Prostate gland (tissue), 2 donors: ENCODE measurements around the gene PTGIR. TPM values are rescaled to one million over a fixed set of nuclear protein-coding genes. Genes with fewer than 3 reads are reported as not detected.

Experiments used
- DNase-seq: peaks from one replicate; pipeline ENCODE4 v3.0.0-alpha.2; 2019; ENCODE audit warnings: low spot score
- H3K27ac ChIP-seq, 2 donors: fragments of 200-600 bp; sonication (generic); 2 replicates each; pipeline ENCODE4 v1.5.1; 2017 to 2019
- H3K27me3 ChIP-seq: fragments of 200-600 bp; sonication (generic); replicated peaks from 2 replicates; pipeline ENCODE4 v1.5.1; 2019; ENCODE audit not compliant: insufficient read depth
- H3K36me3 ChIP-seq, 2 donors: fragments of 200-600 bp; sonication (generic); 1 replicate in 1 of 2; 2 replicates in 1 of 2; pipeline versions ENCODE4 v1.5.1 to v1.8.1; 2017 to 2019
- H3K4me1 ChIP-seq: fragments of 200-600 bp; sonication (generic); replicated peaks from 2 replicates; pipeline ENCODE4 v1.5.1; 2019
- H3K4me3 ChIP-seq, 2 donors: fragments of 200-600 bp; sonication (generic); 2 replicates each; pipeline ENCODE4 v1.5.1; 2017 to 2019
- H3K9me3 ChIP-seq: fragments of 200-600 bp; sonication (generic); 2 replicates; pipeline ENCODE4 v1.5.1; 2017
- POLR2A ChIP-seq: fragments of 450-650 bp; IDR thresholded peaks from one replicate; pipeline ENCODE4 v1.6.1; 2016; ENCODE audit warnings: antibody characterized with exemption, mild to moderate bottlenecking
- POLR2AphosphoS5 ChIP-seq: sonication (generic); formaldehyde crosslinking; IDR thresholded peaks from one replicate; pipeline ENCODE4 v1.6.1; 2017; ENCODE audit warnings: antibody characterized with exemption
- WGBS: methylation state at CpG from one replicate; pipeline ENCODE4 v1.1.5; 2018; 5-methylcytosine and 5-hydroxymethylcytosine counted together
- intact Hi-C: fragments of 100-400 bp; cut with DNase I; formaldehyde crosslinking; loops from one replicate; pipeline ENCODE4 v1.14.2; 2022
- total RNA-seq, 2 donors: library from RNA; depleted of rRNA; stranded (reverse); fragments of >200 nt; gene quantifications; one replicate each; pipeline ENCODE4 v1.1.0, GENCODE V29; 2016
- TF ChIP-seq, protein P1 (sequence below), 4 experiments: fragments of 200-600 bp in 2 of 4; fragments of 450-650 bp in 2 of 4; sonication (generic) in 2 of 4; IDR thresholded peaks; 1 replicate in 3 of 4; 2 replicates in 1 of 4; pipeline ENCODE4 v1.5.1; 2016 to 2019; ENCODE audit warnings: antibody characterized with exemption in 4 of 4, mild to moderate bottlenecking in 2 of 4, moderate library complexity in 2 of 4

The PTGIR gene
- total RNA-seq, 2 donors from 2014 or later, result 2.2 TPM; not detected in 1

DNA sequence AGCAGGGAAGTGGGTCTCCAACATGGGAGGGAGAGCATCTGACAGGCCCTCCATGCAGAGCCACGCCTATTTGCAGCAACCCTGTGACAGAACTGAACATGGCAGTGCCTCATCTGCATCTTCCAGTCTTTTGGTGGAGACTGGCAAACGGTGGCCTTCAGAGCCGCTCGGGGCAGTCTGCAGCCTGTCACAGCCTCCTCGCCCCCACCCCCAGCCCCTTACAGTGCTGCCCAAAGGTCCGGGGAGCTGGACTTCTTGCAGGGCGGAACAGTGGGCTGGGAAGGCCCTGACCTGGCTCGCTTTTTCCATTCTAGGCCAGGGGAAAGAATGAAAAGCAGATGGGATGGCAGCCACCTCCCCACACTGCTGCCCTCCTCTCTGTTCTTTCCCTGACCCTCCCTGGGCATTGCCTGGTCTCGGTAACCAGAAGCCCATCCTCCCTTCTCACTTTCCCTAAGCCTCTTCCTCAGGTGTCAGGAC lies 21.1 kb downstream of the PTGIR start:
- Histone ChIP-seq H3K4me3 (no peak overlapping the region), H3K4me1 (peaks cover 3% of the 10 kb centered on the region), H3K27ac (no peak overlapping the region), H3K27me3 (no peaks in the 10 kb centered on the region), H3K9me3 (no peaks in the 10 kb centered on the region), H3K36me3 (peaks cover 10% of the 10 kb centered on the region in 2 donors)
- no peak for DNase-seq
- WGBS, result 81% methylated on average over 9 of the region's 9 CpGs
- TF ChIP-seq POLR2AphosphoS5 (no peak), POLR2A (no peak)
- TF ChIP-seq, protein P1, sequence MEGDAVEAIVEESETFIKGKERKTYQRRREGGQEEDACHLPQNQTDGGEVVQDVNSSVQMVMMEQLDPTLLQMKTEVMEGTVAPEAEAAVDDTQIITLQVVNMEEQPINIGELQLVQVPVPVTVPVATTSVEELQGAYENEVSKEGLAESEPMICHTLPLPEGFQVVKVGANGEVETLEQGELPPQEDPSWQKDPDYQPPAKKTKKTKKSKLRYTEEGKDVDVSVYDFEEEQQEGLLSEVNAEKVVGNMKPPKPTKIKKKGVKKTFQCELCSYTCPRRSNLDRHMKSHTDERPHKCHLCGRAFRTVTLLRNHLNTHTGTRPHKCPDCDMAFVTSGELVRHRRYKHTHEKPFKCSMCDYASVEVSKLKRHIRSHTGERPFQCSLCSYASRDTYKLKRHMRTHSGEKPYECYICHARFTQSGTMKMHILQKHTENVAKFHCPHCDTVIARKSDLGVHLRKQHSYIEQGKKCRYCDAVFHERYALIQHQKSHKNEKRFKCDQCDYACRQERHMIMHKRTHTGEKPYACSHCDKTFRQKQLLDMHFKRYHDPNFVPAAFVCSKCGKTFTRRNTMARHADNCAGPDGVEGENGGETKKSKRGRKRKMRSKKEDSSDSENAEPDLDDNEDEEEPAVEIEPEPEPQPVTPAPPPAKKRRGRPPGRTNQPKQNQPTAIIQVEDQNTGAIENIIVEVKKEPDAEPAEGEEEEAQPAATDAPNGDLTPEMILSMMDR (IDR thresholded peaks at IDR 0.05), result no peak
- intact Hi-C loops, result no loop called here

DNA sequence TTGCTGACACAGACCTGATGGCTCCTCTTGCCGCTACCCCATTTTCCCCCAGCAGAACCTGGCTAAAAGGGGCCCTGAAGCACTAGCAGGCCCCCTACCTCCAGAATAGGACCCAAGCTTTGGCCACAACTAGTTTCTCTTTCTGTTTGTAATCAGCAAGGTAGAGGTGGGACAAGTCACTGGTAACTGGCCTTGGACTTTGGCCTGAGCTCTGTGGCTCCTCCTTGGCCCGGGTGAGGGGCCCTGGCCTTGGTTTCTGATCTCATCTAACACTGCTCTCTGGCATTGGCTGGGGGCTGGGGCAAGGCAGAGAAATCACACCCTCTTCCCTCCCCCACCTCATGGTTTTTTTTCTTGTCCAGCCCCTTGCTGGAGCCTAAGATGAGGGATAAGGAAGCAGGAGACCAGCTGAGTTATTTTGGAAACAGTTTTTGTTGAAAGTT lies 21.7 kb downstream of the PTGIR start:
- no peak for DNase-seq
- intact Hi-C loops, result no loop called here
- peaks cover 4% of the 10 kb centered on the region in 2 donors for H3K36me3 ChIP-seq
- TF ChIP-seq POLR2AphosphoS5, result no peak
- TF ChIP-seq, protein P1 (IDR thresholded peaks at IDR 0.05), result no peak
- no peak for TF ChIP-seq POLR2A
- H3K4me1 ChIP-seq, result peaks cover 3% of the 10 kb centered on the region
- no peaks in the 10 kb centered on the region for H3K9me3 ChIP-seq
- H3K27me3 ChIP-seq, result no peaks in the 10 kb centered on the region
- H3K4me3 ChIP-seq, result peak overlapping the region in 1 of 2 donors; percentile 99
- WGBS, result 36% methylated on average over 2 of the region's 2 CpGs
- peak overlapping the region; percentile 93 to 97 for H3K27ac ChIP-seq

DNA sequence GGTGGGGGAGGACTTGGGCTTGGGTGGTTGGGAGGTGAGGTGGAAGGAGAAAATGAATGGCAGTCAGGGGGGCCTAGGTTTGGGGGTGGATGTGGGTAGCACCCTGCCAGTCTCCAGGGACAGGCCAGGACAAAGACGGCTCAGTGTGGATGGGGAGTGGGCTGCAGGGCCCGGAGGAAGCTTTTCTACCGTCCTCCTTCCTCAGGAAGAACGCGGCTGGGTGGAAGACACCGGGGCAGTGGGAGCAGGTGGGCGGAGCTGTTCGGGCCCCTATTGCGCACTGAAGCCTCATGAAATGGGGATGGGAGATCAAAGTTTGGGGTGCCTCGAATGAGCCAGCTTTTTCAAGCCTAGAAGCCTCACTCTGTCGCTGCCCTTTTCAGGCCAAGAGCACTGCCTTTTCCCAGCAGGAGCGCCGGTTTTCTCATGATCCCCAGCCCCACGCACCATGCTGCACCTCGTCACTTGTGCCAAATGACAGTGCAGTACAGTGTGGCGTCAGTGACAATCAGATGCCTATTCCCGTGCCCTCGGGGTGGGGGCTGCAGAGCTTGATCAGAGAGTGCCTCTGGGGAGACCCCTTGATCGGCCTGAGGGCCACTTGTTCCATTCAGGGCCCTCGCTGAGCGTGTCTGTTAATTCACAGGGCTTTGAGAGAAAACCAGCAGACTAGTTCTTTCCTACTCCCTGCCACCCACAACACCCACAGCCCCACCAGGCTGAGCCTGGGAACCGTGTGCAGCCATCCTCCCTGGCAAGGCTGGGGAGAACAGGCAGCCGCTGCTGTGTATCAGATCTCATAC lies 22.3 kb downstream of the PTGIR start:
- TF ChIP-seq POLR2AphosphoS5, result no peak
- TF ChIP-seq, protein P1 (IDR thresholded peaks at IDR 0.05), result no peak
- no peak for TF ChIP-seq POLR2A
- Histone ChIP-seq H3K27me3 (no peaks in the 10 kb centered on the region), H3K36me3 (peaks cover 0 to 2% of the 10 kb centered on the region in 2 donors), H3K4me1 (peaks cover 3% of the 10 kb centered on the region), H3K9me3 (no peaks in the 10 kb centered on the region), H3K27ac (peak overlapping the region; percentile 93 to 97), H3K4me3 (peak overlapping the region; percentile 99 to 100)
- DNase-seq, result no peak
- intact Hi-C loops, result no loop called here
- WGBS, result 13% methylated on average over 23 of the region's 23 CpGs

DNA sequence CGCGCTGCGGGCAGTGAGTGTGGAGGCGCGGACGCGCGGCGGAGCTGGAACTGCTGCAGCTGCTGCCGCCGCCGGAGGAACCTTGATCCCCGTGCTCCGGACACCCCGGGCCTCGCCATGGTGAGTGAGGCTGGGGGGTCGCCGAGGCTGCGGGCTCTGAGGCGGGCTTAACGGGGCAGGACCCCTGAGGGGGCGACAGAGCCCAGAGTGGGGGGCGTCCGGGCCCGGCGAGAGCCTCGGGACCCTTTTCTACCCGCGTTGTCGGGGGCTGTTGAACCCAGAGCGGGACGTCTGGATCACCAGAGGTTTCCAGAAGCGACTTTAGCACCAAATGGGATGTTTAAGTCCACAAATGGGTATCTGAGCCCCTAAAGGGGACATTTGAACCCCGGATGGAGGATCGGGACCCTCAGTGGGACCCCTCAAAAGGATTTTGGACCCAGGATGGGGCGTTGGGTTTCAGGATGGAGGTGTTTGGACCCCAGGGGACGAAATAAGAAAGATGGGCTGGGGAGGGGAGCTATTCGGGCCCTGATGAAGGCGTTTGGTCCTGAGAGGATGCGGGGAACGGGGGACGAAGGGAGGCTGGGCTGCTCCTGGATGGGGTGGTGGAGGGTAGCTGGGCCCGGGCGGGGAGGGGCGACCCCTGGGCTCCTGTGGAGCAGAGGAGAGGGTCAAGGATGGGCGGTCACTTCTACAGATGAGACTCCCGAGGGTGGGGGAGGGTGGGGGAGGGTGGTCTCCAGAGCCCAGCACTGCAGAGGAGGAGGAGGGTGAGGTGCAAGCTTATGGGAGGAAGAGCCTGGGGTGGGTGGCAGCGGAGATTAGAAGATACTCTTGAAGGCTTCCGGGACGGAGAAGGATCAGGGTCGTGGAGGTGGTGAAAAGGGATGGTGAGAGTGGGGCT lies 23.3 kb downstream of the PTGIR start, which contains the start of gene CALM3:
Gene CALM3 (plus strand): TSS at position 13 of the 907 bp plus-strand sequence. CDS start 105 bp downstream, at position 118.
- peak within 1 kb of the TSS; percentile 99 to 100 for H3K4me3 ChIP-seq
- WGBS, result under 1% methylated on average over 30 of the region's 51 CpGs
- no peaks in the 10 kb centered on the region for H3K9me3 ChIP-seq
- H3K36me3 ChIP-seq, result no peaks in the 10 kb centered on the region
- DNase-seq, result no peak
- no peaks in the 10 kb centered on the region for H3K27me3 ChIP-seq
- peaks cover 3% of the 10 kb centered on the region for H3K4me1 ChIP-seq
- intact Hi-C loops, result no loop called here
- TF ChIP-seq POLR2A, result peak; percentile 92
- TF ChIP-seq, protein P1 (IDR thresholded peaks at IDR 0.05), result no peak
- peak within 1 kb of the TSS; percentile 93 to 97 for H3K27ac ChIP-seq
